BLaER1 treated with 17β-estradiol and CSF1 and Interleukin-3, amounts not matched to agents 10 nM and 100 nM (cell line): ENCODE data around the gene EMP1.

Source experiments
- H3K27ac ChIP-seq, 11 experiments: shearing (Covaris generic); formaldehyde crosslinking; 2 replicates each; pipeline ENCODE4 v1.8.1; 2022
- H3K27me3 ChIP-seq, 11 experiments: shearing (Covaris generic); formaldehyde crosslinking; 2 replicates each; pipeline ENCODE4 v1.8.1; 2022
- H3K36me3 ChIP-seq, 11 experiments: shearing (Covaris generic); formaldehyde crosslinking; 2 replicates each; pipeline ENCODE4 v1.8.1; 2022
- H3K4me1 ChIP-seq, 10 experiments: shearing (Covaris generic); formaldehyde crosslinking; 2 replicates each; pipeline ENCODE4 v1.8.1; 2022
- H3K4me2 ChIP-seq, 11 experiments: shearing (Covaris generic); formaldehyde crosslinking; 2 replicates each; pipeline ENCODE4 v1.8.1; 2022
- H3K4me3 ChIP-seq, 10 experiments: shearing (Covaris generic); formaldehyde crosslinking; 2 replicates each; pipeline ENCODE4 v1.8.1; 2022
- H3K9ac ChIP-seq, 11 experiments: shearing (Covaris generic); formaldehyde crosslinking; 2 replicates each; pipeline ENCODE4 v1.8.1; 2022
- H3K9me3 ChIP-seq, 11 experiments: shearing (Covaris generic); formaldehyde crosslinking; replicated peaks in 1 of 11; 2 replicates each; pipeline ENCODE4 v1.8.1; 2022
- H4K20me1 ChIP-seq, 11 experiments: shearing (Covaris generic); formaldehyde crosslinking; 2 replicates each; pipeline ENCODE4 v1.8.1; 2022
- Cebpa-rat ChIP-seq, 11 experiments: shearing (Covaris generic); IDR thresholded peaks; 2 replicates each; pipeline ENCODE4 v1.8.1; 2022

The EMP1 gene

DNA sequence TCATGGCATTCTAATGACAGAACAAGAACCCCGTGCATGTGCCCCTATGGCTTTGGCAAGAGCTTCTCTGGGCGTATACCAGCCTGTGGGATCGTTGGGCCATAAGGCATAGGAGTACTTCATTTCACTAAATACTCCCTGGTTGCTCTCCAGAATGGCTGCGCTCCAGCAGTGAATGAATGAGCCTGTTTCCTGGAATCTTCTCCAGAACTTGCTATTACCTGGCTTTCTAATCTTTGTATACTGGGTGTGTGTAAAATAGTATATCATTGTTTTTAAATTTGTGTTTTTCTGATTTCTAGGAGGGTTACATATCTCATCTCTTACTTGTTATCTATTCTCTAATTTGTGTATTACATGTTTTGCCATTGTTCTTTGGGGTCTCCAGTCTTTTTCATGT lies 28.6 kb upstream of the EMP1 start:
- TF ChIP-seq Cebpa-rat (IDR thresholded peaks at IDR 0.05): no peak
- peaks cover 28 to 56% (median 46%) of the 10 kb centered on the region in 10 experiments for H3K4me1 ChIP-seq
- H3K9ac ChIP-seq: no peak overlapping the region
- no peaks in the 10 kb centered on the region for H3K27me3 ChIP-seq
- H4K20me1 ChIP-seq: no peaks in the 10 kb centered on the region
- no peak overlapping the region for H3K4me3 ChIP-seq
- no peaks in the 10 kb centered on the region for H3K36me3 ChIP-seq
- H3K9me3 ChIP-seq: peaks cover 7 to 14% (median 11%) of the 10 kb centered on the region in 11 experiments; a peak in 21 of 22 replicates
- H3K27ac ChIP-seq: no peak overlapping the region
- H3K4me2 ChIP-seq: no peak overlapping the region

DNA sequence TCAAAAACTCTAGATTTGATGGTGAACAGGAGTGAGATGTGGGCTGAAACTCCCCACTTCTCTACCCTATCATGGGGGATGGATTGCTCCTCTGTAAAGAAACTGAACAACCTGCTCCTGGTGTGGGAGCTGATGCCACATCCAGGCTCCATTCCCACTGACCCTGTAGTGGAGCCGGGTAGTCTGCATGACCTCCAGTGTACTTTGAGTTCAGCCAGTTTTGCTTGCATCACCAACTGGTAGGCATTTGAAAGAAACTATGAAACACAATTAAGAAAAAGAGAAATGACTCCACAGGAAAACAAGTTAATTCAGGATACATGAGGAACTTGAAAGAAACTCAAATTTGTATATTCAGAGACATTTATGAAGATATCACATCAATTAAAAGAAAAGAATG lies 27.3 kb upstream of the EMP1 start:
- Histone ChIP-seq H3K27me3 (no peaks in the 10 kb centered on the region), H3K36me3 (no peaks in the 10 kb centered on the region), H3K4me3 (no peak overlapping the region), H3K9me3 (peaks cover 7 to 14% (median 11%) of the 10 kb centered on the region in 11 experiments; a peak in 21 of 22 replicates), H3K27ac (no peak overlapping the region; a peak in 1 of 22 replicates), H4K20me1 (no peaks in the 10 kb centered on the region), H3K4me2 (peak overlapping the region in 5 of 11 experiments; percentile 11 to 67 (median 55); a peak in 7 of 22 replicates), H3K4me1 (peaks cover 42 to 67% (median 57%) of the 10 kb centered on the region in 10 experiments), H3K9ac (no peak overlapping the region)
- TF ChIP-seq Cebpa-rat (IDR thresholded peaks at IDR 0.05): no peak

- Histone ChIP-seq H3K36me3 (no peaks in the 10 kb centered on the region), H3K27ac (no peak overlapping the region), H3K4me1 (peaks cover 33 to 62% (median 50%) of the 10 kb centered on the region in 10 experiments), H3K4me3 (no peak overlapping the region), H3K9me3 (peaks cover 7 to 14% (median 11%) of the 10 kb centered on the region in 11 experiments; a peak in 21 of 22 replicates), H4K20me1 (no peaks in the 10 kb centered on the region), H3K4me2 (no peak overlapping the region), H3K27me3 (no peaks in the 10 kb centered on the region), H3K9ac (no peak overlapping the region)
- no peak for TF ChIP-seq Cebpa-rat (IDR thresholded peaks at IDR 0.05)
Measured at GRCh38 chr12:13170892-13171490, 25.5 kb upstream of the EMP1 start.

- TF ChIP-seq Cebpa-rat (IDR thresholded peaks at IDR 0.05): no peak
- H4K20me1 ChIP-seq: no peaks in the 10 kb centered on the region
- peaks cover 30 to 57% (median 54%) of the 10 kb centered on the region in 10 experiments for H3K4me1 ChIP-seq
- peak overlapping the region; percentile 71 to 87 (median 77) for H3K4me2 ChIP-seq
- H3K27ac ChIP-seq: peak overlapping the region in 6 of 11 experiments; percentile 16 to 81 (median 64); a peak in 5 of 22 replicates
- H3K36me3 ChIP-seq: no peaks in the 10 kb centered on the region
- no peak overlapping the region for H3K9ac ChIP-seq
- peaks cover 7 to 11% (median 10%) of the 10 kb centered on the region in 11 experiments; a peak in 21 of 22 replicates for H3K9me3 ChIP-seq
- H3K27me3 ChIP-seq: no peaks in the 10 kb centered on the region
- H3K4me3 ChIP-seq: no peak overlapping the region
Measured at GRCh38 chr12:13171921-13172859, 24.3 kb upstream of the EMP1 start.

- Histone ChIP-seq H3K9me3 (peaks cover 0 to 1% (median 0%) of the 10 kb centered on the region in 11 experiments; a peak in 5 of 22 replicates), H4K20me1 (no peaks in the 10 kb centered on the region), H3K36me3 (no peaks in the 10 kb centered on the region), H3K9ac (peak overlapping the region; percentile 6 to 66 (median 52); a peak in 19 of 22 replicates), H3K4me1 (peaks cover 37 to 66% (median 60%) of the 10 kb centered on the region in 10 experiments), H3K27ac (peak overlapping the region; percentile 22 to 81 (median 70); a peak in 20 of 22 replicates), H3K4me3 (no peak overlapping the region), H3K4me2 (peak overlapping the region; percentile 71 to 87 (median 77)), H3K27me3 (no peaks in the 10 kb centered on the region)
- no peak for TF ChIP-seq Cebpa-rat (IDR thresholded peaks at IDR 0.05)
Measured at GRCh38 chr12:13173012-13173932, 23.3 kb upstream of the EMP1 start.

GRCh38 chr12:13175499-13175898 lies 21.0 kb upstream of the EMP1 start:
- no peak for TF ChIP-seq Cebpa-rat (IDR thresholded peaks at IDR 0.05)
- Histone ChIP-seq H3K36me3 (no peaks in the 10 kb centered on the region), H3K27ac (peak overlapping the region in 4 of 11 experiments; percentile 2 to 73 (median 46); a peak in 3 of 22 replicates), H3K4me3 (no peak overlapping the region), H3K9ac (no peak overlapping the region), H3K4me1 (peaks cover 50 to 88% (median 70%) of the 10 kb centered on the region in 10 experiments), H4K20me1 (no peaks in the 10 kb centered on the region), H3K4me2 (peak overlapping the region in 6 of 11 experiments; percentile 6 to 77 (median 12); a peak in 10 of 22 replicates), H3K9me3 (no peaks in the 10 kb centered on the region), H3K27me3 (no peaks in the 10 kb centered on the region)

DNA sequence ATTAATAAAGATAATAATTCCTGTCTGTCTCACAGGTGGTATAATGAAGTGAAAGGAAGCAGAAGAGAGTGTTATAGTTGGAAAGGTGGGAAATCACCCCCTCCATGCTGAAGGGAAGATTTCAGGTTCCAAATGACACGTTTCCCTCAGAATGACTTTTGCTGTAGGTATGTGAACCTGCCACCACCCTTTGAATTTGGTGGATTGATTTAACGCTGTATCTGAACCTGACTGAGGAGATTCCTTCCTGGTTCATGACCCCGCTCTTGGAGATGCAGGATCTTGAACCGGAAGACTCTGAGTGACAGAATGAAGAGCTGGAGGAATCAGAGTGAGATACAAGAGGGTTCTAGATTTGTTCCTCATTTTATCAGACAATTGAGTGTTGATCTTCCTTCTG lies 20.3 kb upstream of the EMP1 start:
- H3K9ac ChIP-seq: no peak overlapping the region
- no peaks in the 10 kb centered on the region for H3K27me3 ChIP-seq
- no peak for TF ChIP-seq Cebpa-rat (IDR thresholded peaks at IDR 0.05)
- no peaks in the 10 kb centered on the region for H3K9me3 ChIP-seq
- no peaks in the 10 kb centered on the region for H3K36me3 ChIP-seq
- H3K4me2 ChIP-seq: peak overlapping the region in 6 of 11 experiments; percentile 10 to 88 (median 27); a peak in 9 of 22 replicates
- no peak overlapping the region for H3K4me3 ChIP-seq
- H4K20me1 ChIP-seq: no peaks in the 10 kb centered on the region
- H3K4me1 ChIP-seq: peaks cover 51 to 96% (median 77%) of the 10 kb centered on the region in 10 experiments
- peak overlapping the region in 5 of 11 experiments; percentile 7 to 26 (median 12); a peak in 4 of 22 replicates for H3K27ac ChIP-seq

DNA sequence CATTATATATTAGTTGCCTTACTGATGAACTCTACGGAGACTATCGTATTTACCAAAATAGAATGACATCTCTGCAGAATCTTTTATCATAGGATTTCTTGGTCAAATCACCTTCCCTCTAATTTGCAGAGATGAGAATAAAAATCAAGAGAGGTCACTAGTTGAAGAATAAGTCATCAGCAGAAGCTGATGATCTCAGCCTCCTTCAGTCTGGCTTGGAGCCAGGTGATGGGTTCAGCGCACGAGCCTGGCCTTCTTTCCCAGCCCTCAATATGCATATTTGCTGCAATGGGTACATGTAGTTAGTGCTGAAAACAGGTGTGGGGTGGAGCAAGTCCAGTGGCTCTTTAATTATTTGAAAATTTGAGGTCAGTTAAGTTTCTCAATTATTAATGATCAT lies 19.2 kb upstream of the EMP1 start:
- peaks cover 50 to 100% (median 79%) of the 10 kb centered on the region in 10 experiments for H3K4me1 ChIP-seq
- H3K9ac ChIP-seq: no peak overlapping the region

More for the DNA sequence above, 19.2 kb upstream of the EMP1 start:
- Histone ChIP-seq H3K4me2 (peak overlapping the region in 6 of 11 experiments; percentile 77 to 97 (median 87); a peak in 10 of 22 replicates), H3K9me3 (no peaks in the 10 kb centered on the region), H3K27me3 (no peaks in the 10 kb centered on the region), H3K4me3 (no peak overlapping the region), H3K27ac (peak overlapping the region in 6 of 11 experiments; percentile 83 to 90 (median 87); a peak in 11 of 22 replicates), H3K36me3 (no peaks in the 10 kb centered on the region), H4K20me1 (no peaks in the 10 kb centered on the region; a peak in 1 of 22 replicates)
- TF ChIP-seq Cebpa-rat (IDR thresholded peaks at IDR 0.05): no peak
